Activated naive CD4-positive, alpha-beta T cell treated with anti-CD3 and anti-CD28 coated beads, Interleukin-2, amount 50 U/mL, for 24 hours (primary cell): ENCODE data around the gene NCKAP1.
"Not testable (repeated sequence)": the region's sequence is repeated elsewhere in the genome, so short reads cannot be mapped to it uniquely, and the experiment has no call there.

Source experiments
- H3K27ac Mint-ChIP-seq: one replicate; pipeline ENCODE4 v1.8.0; 2021; ENCODE audit warnings: mild to moderate bottlenecking, mixed read lengths
- H3K27me3 Mint-ChIP-seq: one replicate; pipeline ENCODE4 v1.8.0; 2021; ENCODE audit warnings: mixed read lengths
- H3K36me3 Mint-ChIP-seq: one replicate; pipeline ENCODE4 v1.8.0; 2021; ENCODE audit warnings: mixed read lengths
- H3K4me1 Mint-ChIP-seq: one replicate; pipeline ENCODE4 v1.8.0; 2021; ENCODE audit warnings: mixed read lengths
- H3K4me3 Mint-ChIP-seq: one replicate; pipeline ENCODE4 v1.8.0; 2021; ENCODE audit warnings: mild to moderate bottlenecking, mixed read lengths
- H3K9me3 Mint-ChIP-seq: one replicate; pipeline ENCODE4 v1.8.0; 2021; ENCODE audit warnings: mixed read lengths

Gene NCKAP1

DNA sequence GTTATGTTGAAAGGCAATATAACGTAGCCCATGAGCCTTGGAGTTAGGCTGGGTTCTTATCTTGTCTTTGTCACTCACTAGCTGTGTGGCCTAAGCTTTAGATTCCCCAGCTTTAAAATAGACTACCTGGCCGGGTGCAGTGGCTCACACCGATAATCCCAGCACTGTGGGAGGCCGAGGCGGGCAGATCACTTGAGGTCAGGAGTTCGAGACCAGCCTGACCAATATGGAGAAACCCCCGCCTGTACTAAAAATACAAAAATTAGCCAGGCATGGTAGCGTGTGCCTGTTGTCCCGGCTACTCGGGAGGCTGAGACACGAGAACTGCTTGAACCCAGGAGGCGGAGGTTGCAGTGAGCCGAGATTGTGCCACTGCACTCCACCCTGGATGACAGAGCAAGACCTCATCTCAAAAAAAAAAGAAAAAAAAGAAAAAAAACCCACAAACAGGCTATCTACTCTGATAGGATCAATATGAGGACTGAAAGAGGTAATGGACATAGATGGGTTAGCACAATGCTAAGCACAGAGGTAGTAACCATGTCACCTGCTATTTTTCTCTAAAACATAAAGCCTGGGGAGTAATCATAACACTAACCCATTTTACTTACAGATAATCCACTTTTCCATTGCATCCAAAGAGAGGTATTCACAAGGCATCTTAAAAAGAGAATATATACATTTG lies 43.9 kb downstream of the NCKAP1 start:
- Mint-ChIP-seq H3K4me3 (no peak overlapping the region), H3K36me3 (peaks cover 14% of the 10 kb centered on the region), H3K9me3 (no peaks in the 10 kb centered on the region), H3K27me3 (no peaks in the 10 kb centered on the region), H3K27ac (no peak overlapping the region), H3K4me1 (no peaks in the 10 kb centered on the region)

DNA sequence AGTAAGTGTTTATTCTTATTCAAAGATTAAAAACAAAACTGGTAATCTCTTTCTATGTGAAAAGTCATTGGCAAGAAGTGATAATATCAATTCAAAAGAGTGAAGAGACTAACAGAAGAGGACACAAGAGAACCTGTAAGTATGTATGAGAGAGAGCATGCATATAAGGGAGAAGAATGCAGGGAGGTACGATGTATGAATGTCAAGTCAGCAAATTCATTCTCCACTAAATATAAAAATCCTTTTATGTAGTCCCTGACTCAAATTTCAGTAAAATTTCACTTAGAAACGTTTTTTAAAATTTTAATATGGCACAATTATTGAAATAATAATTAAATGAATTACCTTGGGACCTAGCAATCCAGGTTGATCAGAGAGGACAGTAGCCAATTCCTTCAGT lies 55.3 kb downstream of the NCKAP1 start:
- Mint-ChIP-seq H3K4me1 (no peaks in the 10 kb centered on the region), H3K27me3 (no peaks in the 10 kb centered on the region), H3K36me3 (peaks cover 4% of the 10 kb centered on the region), H3K27ac (no peak overlapping the region), H3K9me3 (no peaks in the 10 kb centered on the region), H3K4me3 (no peak overlapping the region)

DNA sequence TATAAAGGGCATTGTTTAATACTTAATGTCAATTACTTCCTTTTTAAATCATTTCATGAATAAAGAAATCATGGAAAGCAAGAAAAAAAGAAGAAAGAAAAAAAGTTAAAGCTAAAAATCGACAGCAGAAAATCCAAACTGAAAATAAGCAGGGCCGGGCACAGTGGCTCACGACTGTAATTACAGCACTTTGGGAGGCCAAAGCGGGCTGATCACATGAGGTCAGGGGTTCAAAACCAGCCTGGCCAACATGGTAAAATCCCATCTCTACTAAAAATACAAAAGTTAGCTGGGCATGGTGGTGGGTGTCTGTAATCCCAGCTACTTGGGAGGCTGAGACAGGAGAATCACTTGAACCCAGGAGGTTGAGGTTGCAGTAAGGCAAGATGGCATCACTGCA lies 56.8 kb downstream of the NCKAP1 start:
- not testable (repeated sequence) for H3K4me1 Mint-ChIP-seq, H3K27ac Mint-ChIP-seq, H3K9me3 Mint-ChIP-seq, H3K36me3 Mint-ChIP-seq, H3K4me3 Mint-ChIP-seq, H3K27me3 Mint-ChIP-seq

DNA sequence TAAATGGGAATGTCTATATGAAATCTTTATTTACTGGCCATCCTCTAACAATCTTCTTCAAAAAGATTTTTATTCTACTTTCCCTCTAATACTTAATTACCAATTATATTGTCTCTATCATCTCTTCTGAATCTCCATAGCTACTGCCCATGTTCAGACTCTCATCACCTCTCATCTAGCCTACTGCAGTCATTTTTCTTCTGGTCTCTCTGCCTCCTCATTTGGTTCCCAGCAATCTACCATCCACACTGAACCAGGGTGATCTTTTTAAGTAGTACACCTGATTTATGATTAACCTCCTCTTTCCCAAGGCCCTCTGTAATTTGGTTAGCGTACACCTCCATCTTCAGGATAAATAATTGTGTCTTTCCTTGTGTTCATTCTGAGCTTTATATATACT lies 57.6 kb downstream of the NCKAP1 start:
- Mint-ChIP-seq H3K27me3 (no peaks in the 10 kb centered on the region), H3K9me3 (no peaks in the 10 kb centered on the region), H3K4me1 (no peaks in the 10 kb centered on the region), H3K27ac (no peak overlapping the region), H3K4me3 (no peak overlapping the region), H3K36me3 (peaks cover 7% of the 10 kb centered on the region)

DNA sequence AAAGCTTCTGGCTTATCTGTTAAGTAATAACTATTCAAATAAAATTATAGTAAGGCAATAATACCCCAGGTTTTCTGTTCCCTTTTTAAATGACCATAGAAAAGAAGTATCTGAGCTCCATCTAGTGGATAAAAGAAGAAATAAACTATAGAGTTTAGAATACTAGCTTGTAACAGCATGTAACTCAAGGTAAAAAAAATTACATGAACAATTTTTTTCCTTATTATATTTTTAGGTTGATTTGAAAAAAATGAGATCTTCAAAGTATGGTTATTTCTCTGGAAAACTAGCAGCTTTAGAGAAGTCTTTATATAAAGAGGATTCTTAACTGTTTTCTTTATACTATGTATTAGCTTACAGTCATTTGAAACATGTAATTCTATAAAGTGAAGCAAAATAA lies 58.1 kb downstream of the NCKAP1 start:
- H3K4me1 Mint-ChIP-seq = no peaks in the 10 kb centered on the region
- H3K9me3 Mint-ChIP-seq = no peaks in the 10 kb centered on the region
- no peak overlapping the region for H3K27ac Mint-ChIP-seq
- no peaks in the 10 kb centered on the region for H3K27me3 Mint-ChIP-seq
- H3K4me3 Mint-ChIP-seq = no peak overlapping the region
- H3K36me3 Mint-ChIP-seq = peaks cover 7% of the 10 kb centered on the region

DNA sequence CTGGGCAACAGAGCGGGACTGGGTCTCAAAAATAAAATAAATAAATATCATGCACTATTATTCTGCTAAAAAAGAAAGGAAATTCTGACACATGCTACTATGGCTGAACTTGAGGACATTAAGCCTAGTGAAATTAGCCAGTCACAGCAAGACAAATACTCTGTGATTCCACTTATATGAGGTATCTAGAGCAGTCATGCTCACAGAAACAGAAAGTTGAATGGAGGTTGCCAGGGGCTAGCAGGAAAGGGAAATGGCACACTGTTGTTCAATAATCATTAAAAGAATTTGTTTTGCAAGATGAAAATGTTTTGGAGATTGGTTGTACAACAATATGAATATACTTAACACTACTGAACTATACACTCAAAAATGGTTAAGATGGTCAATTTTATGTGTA lies 60.8 kb downstream of the NCKAP1 start:
- no peak overlapping the region for H3K4me3 Mint-ChIP-seq
- H3K9me3 Mint-ChIP-seq = no peaks in the 10 kb centered on the region
- no peaks in the 10 kb centered on the region for H3K4me1 Mint-ChIP-seq
- H3K36me3 Mint-ChIP-seq = peaks cover 10% of the 10 kb centered on the region
- no peak overlapping the region for H3K27ac Mint-ChIP-seq
- H3K27me3 Mint-ChIP-seq = no peaks in the 10 kb centered on the region

DNA sequence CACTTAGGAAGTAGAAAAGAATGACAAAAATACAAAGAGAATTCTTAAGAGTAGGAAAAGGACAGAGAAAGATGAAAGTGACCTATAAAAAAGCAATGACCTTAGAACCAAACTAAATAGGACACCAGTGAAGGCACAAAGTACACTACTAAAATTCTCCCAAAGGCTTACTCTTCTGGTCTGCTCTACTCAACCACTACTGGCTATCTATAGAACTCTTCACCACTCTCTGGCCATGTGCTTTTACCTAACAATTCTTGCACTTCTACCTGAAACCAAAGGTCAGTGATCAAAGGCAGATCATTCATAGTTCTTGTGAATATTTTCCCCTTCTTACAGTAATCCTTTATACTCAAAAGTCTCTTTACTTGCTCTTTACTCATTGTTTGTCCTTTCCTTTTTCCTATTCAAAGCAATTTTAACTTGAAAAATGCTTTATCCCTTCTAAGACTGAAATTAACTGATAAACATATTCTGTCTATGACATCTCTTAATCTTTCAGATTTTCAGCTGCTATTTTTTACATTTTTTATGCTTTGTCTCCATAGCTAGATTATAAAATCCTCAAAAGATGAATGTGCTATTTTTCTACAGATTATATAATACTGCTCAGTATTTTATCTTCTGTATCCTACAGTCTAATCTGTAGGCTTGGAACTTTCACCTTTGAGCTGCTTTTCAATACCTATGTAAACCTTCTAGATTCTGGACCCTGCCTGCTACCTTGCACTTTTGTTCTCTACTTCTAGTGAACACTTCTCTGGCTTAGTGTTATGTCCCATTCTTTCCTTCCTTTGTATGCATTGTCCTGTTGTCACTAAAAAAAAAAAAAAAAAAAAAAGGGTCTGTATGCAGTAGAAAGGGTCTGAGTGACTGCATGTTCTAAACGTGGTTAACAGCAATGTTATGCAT lies 64.6 kb downstream of the NCKAP1 start:
- peaks cover 21% of the 10 kb centered on the region for H3K36me3 Mint-ChIP-seq
- H3K4me1 Mint-ChIP-seq = no peaks in the 10 kb centered on the region
- no peaks in the 10 kb centered on the region for H3K9me3 Mint-ChIP-seq
- H3K4me3 Mint-ChIP-seq = no peak overlapping the region
- H3K27ac Mint-ChIP-seq = no peak overlapping the region
- no peaks in the 10 kb centered on the region for H3K27me3 Mint-ChIP-seq

DNA sequence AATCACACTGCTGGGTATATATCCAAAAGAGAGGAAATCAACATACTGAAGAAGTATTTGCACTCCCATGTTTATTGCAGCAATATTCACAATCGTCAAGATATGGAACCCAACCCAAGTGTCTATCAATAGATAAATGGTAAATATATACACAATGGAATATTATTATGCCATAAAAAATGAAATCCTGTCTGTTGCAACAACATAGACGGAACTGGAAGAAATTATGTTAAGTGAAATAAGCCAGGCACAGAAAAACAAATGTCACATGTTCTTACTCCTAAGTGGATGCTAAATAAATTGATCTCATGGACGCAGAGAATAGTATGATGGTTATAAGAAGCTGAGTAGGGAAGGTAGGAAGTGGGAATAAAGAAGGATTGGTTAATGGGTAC lies 65.7 kb downstream of the NCKAP1 start:
- peaks cover 26% of the 10 kb centered on the region for H3K36me3 Mint-ChIP-seq
- no peak overlapping the region for H3K4me3 Mint-ChIP-seq
- no peaks in the 10 kb centered on the region for H3K9me3 Mint-ChIP-seq
- no peak overlapping the region for H3K27ac Mint-ChIP-seq
- no peaks in the 10 kb centered on the region for H3K27me3 Mint-ChIP-seq
- H3K4me1 Mint-ChIP-seq = no peaks in the 10 kb centered on the region

DNA sequence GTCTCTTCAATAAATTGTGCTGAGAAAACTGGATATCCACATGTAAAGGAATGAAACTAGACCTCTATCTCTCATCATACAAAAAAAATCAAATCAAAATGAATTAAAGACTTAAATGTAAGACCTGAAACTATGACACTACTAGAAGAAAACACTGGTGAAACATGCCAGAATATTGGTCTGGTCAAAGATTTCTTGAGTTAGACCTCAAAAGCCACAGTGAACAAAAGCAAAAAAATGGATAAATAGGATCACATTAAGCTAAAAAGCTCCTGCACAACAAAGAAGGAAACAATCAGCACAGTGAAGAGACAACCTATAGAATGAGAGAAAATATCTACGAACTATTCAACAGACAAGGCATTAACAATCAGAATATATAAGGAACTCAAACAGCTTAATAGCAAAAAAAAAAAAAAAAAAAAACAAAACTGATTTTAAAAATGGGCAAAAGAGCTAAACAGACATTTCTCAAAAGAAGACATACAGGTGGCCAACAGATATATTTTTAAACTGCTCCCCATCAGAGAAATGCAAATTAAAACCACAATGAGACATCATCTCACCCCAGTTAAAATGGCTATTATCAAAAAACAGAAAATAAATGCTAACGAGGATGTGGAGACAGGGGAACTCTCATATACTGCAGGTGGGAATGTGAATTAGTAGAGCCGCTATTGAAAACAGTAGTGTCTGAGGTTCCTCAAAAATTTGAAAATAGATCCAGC lies 66.3 kb downstream of the NCKAP1 start:
- H3K4me3 Mint-ChIP-seq = no peak overlapping the region
- H3K27ac Mint-ChIP-seq = no peak overlapping the region
- no peaks in the 10 kb centered on the region for H3K4me1 Mint-ChIP-seq
- no peaks in the 10 kb centered on the region for H3K27me3 Mint-ChIP-seq
- peaks cover 26% of the 10 kb centered on the region for H3K36me3 Mint-ChIP-seq
- no peaks in the 10 kb centered on the region for H3K9me3 Mint-ChIP-seq

DNA sequence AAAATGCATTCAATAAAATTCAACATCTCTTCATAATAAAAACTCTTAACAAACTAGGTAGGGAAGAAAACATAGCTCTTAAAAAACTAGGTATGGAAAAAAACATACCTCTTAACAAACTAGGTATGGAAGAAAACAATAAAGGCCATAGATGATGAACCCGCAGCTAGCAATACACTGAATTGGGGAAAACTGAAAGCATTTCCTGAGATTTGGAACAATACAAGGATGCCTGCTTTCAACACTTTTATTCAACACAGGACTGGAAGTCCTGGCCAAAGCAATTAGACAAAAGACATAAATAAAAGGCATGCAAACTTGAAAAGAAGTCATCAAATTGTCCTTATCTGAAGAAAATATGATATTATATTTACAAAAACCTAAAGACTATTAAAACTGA lies 67.8 kb downstream of the NCKAP1 start:
- Mint-ChIP-seq H3K27ac (no peak overlapping the region), H3K36me3 (peaks cover 22% of the 10 kb centered on the region), H3K9me3 (no peaks in the 10 kb centered on the region), H3K4me1 (no peaks in the 10 kb centered on the region), H3K4me3 (no peak overlapping the region), H3K27me3 (no peaks in the 10 kb centered on the region)

DNA sequence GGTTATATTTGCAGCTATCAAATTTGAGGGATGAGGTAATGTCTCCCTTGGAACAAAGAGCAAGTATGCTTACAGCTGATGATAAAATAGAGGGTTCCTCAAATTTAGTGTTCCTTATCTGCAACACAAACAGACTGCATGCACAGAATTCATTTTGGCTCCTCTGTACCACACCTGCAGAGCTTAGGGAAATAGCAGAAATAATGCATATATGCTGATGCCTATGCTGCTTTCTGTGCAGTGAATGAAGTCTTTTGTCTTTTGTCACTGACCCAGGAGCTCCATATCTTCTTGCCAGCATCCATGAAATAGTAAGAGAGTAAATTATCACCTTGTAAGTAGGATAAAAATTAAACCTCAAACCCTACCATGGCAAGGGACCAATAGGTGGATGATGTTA lies 69.8 kb downstream of the NCKAP1 start:
- H3K36me3 Mint-ChIP-seq = peaks cover 20% of the 10 kb centered on the region
- H3K4me3 Mint-ChIP-seq = no peak overlapping the region
- H3K9me3 Mint-ChIP-seq = no peaks in the 10 kb centered on the region
- no peak overlapping the region for H3K27ac Mint-ChIP-seq
- H3K4me1 Mint-ChIP-seq = no peaks in the 10 kb centered on the region
- no peaks in the 10 kb centered on the region for H3K27me3 Mint-ChIP-seq

DNA sequence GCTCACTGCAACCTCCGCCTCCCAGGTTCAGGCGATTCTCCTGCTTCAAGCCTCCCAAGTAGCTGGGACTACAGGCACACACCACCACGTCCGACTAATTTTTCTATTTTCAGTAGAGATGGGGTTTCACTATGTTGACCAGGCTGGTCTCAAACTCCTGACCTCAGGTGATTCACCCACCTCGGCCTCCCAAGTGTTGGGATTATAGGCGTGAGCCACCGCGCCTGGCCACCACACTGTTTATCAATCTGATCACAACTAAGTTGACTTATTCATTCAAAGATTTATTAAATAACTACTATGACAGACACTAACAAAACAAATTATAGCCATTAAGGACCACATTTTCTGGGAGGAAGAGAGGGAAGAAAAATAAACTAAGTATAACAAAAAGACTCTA lies 71.9 kb downstream of the NCKAP1 start:
- H3K27ac Mint-ChIP-seq, H3K9me3 Mint-ChIP-seq, H3K4me1 Mint-ChIP-seq, H3K27me3 Mint-ChIP-seq, H3K4me3 Mint-ChIP-seq: not testable (repeated sequence)
- H3K36me3 Mint-ChIP-seq = peaks cover 17% of the 10 kb centered on the region

DNA sequence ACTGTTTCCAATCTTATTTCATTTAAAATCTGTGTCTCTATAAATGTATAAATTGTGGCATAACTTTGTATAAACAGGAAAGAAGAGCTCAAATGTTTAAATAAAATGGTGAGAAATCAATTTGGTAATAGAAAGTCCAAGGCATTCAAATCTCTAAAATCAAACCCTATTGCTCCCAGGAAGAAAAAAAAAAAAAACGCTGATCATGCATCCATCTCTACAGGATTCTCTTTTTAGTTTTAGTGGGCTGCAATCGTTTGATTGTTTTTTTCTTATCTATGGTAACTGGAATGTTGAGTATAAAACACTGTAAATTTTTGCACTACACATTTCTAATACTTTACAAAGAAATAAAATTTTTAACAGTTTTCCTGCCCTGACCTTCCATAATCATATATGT lies 75.6 kb downstream of the NCKAP1 start:
- no peak overlapping the region for H3K4me3 Mint-ChIP-seq
- no peak overlapping the region for H3K27ac Mint-ChIP-seq
- H3K36me3 Mint-ChIP-seq = peaks cover 17% of the 10 kb centered on the region
- H3K9me3 Mint-ChIP-seq = no peaks in the 10 kb centered on the region
- H3K4me1 Mint-ChIP-seq = no peaks in the 10 kb centered on the region
- no peaks in the 10 kb centered on the region for H3K27me3 Mint-ChIP-seq

DNA sequence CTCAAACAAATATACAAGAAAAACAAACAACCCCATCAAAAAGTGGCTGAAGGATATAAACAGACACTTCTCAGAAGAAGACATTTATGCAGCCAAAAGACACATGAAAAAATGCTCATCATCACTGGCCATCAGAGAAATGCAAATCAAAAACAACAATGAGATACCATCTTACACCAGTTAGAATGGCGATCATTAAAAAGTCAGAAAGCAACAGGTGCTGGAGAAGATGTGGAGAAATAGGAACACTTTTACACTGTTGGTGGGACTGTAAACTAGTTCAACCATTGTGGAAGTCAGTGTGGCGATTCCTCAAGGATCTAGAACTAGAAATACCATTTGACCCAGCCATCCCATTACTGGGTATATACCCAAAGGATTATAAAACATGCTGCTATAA lies 77.4 kb downstream of the NCKAP1 start:
- not testable (repeated sequence) for H3K9me3 Mint-ChIP-seq, H3K27ac Mint-ChIP-seq

DNA sequence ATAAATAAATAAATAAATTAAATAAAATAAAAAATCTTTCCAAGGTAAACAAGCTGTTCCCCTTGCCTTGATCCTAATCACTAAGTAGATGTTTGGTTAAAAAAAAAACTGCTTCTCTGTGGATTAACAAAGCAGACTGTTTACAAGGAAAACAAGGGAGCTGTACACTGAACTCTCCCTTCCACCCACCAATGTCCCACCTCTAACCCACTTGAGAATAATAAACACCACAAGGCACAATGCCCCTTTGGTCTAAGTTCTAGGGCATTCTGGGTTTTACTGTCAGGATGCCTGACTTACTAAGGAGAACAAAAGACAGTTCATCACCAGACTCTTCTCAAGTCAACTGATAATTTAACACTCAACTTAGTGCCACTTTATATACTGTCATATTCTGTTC lies 83.5 kb downstream of the NCKAP1 start:
- H3K4me1 Mint-ChIP-seq = no peaks in the 10 kb centered on the region

More for the DNA sequence above, 77.4 kb downstream of the NCKAP1 start:
- peaks cover 19% of the 10 kb centered on the region for H3K36me3 Mint-ChIP-seq
- not testable (repeated sequence) for H3K27me3 Mint-ChIP-seq, H3K4me3 Mint-ChIP-seq, H3K4me1 Mint-ChIP-seq

More for the DNA sequence above, 83.5 kb downstream of the NCKAP1 start:
- Mint-ChIP-seq H3K27me3 (no peaks in the 10 kb centered on the region), H3K9me3 (no peaks in the 10 kb centered on the region), H3K36me3 (peaks cover 22% of the 10 kb centered on the region), H3K27ac (no peak overlapping the region), H3K4me3 (no peak overlapping the region)
